Small intestine (tissue), 7 donors: ENCODE data around the gene DCDC2C. TPM values are rescaled to one million over a fixed set of nuclear protein-coding genes. Genes with fewer than 3 reads are reported as not detected.
"Not testable (repeated sequence)": the region's sequence is repeated elsewhere in the genome, so short reads cannot be mapped to it uniquely, and the experiment has no call there.

ENCODE experiments used
- DNase-seq, 2 donors: peaks; one replicate each; pipeline versions ENCODE4 v3.0.0 to v3.0.0-alpha.2; 2013
- FAIRE-seq: peaks from 2 replicates; lab custom pipeline; 2012; peaks lifted over from hg19 to GRCh38; lab: Jason Lieb, UNC
- H3K27ac ChIP-seq, 3 donors: one replicate each; pipeline ENCODE4 v1.5.1; 2013; ENCODE audit warnings: low read length in 2 of 3, mild to moderate bottlenecking in 2 of 3, control low read depth in 1 of 3, inconsistent platforms in 1 of 3, low read depth in 1 of 3, moderate library complexity in 1 of 3
- H3K27me3 ChIP-seq, 3 donors: one replicate each; pipeline ENCODE4 v1.6.1; 2013; ENCODE audit warnings: low read length in 3 of 3, inconsistent platforms in 1 of 3; ENCODE audit not compliant: control insufficient read depth in 3 of 3, insufficient read depth in 3 of 3
- H3K36me3 ChIP-seq, 3 donors: one replicate each; pipeline ENCODE4 v1.6.1; 2013; ENCODE audit warnings: low read length in 3 of 3, inconsistent platforms in 1 of 3, low read depth in 1 of 3, mild to moderate bottlenecking in 1 of 3, moderate library complexity in 1 of 3; ENCODE audit not compliant: control insufficient read depth in 3 of 3, insufficient read depth in 2 of 3
- H3K4me1 ChIP-seq, 3 donors: one replicate each; pipeline ENCODE4 v1.6.1; 2013; ENCODE audit warnings: low read length in 2 of 3, inconsistent platforms in 1 of 3, low read depth in 1 of 3, mild to moderate bottlenecking in 1 of 3, moderate library complexity in 1 of 3; ENCODE audit not compliant: control insufficient read depth in 3 of 3, insufficient read depth in 2 of 3
- H3K4me3 ChIP-seq, 3 donors: one replicate each; pipeline ENCODE4 v1.5.1; 2013; ENCODE audit warnings: low read length in 3 of 3, control low read depth in 1 of 3, inconsistent platforms in 1 of 3, low read depth in 1 of 3, mild to moderate bottlenecking in 1 of 3, moderate library complexity in 1 of 3
- H3K9me3 ChIP-seq, 2 donors: one replicate each; pipeline ENCODE4 v1.6.1; 2013; ENCODE audit warnings: low read depth in 1 of 2, low read length in 1 of 2; ENCODE audit not compliant: control insufficient read depth in 2 of 2, insufficient read depth in 1 of 2
- WGBS, 3 donors: extraction: QIAGEN DNeasy Blood & Tissue Kit; methylation state at CpG; one replicate each; pipeline ENCODE4 v1.1.7; 2013; 5-methylcytosine and 5-hydroxymethylcytosine counted together
- polyA plus RNA-seq, 4 donors: library from polyadenylated mRNA; stranded (reverse) in 3 of 4; unstranded in 1 of 4; fragments of 200-250 nt in 3 of 4; fragments of 120-200 nt in 1 of 4; gene quantifications; one replicate each; pipeline versions ENCODE4 v1.2.1 to v1.2.3, GENCODE V29; 2013
- donor health status: healthy with polysubstance abuse.
- donor health status: control.
- donor health status: control.
- donor health status: Bipolar disorder and iron deficiency.
- donor health status: healthy.

Gene DCDC2C
- polyA plus RNA-seq, 4 donors, result not detected

- Histone ChIP-seq H3K27me3 (no peaks in the 10 kb centered on the region), H3K4me1 (no peaks in the 10 kb centered on the region), H3K9me3 (no peaks in the 10 kb centered on the region), H3K4me3 (no peak overlapping the region), H3K27ac (no peak overlapping the region), H3K36me3 (no peaks in the 10 kb centered on the region)
- 68 to 81% (median 77%) methylated on average over 10 of the region's 10 CpGs for WGBS, 3 donors
- FAIRE-seq, result no peak
- DNase-seq, result no peak
These were observed 102.8 kb downstream of the DCDC2C start for GRCh38 chr2:3806168-3806567.

- H3K27me3 ChIP-seq, result no peaks in the 10 kb centered on the region
- no peak overlapping the region for H3K4me3 ChIP-seq
- FAIRE-seq, result no peak
- no peaks in the 10 kb centered on the region for H3K9me3 ChIP-seq
- WGBS, 3 donors, result 70 to 94% (median 93%) methylated on average over 7 of the region's 7 CpGs
- H3K4me1 ChIP-seq, result no peaks in the 10 kb centered on the region
- no peaks in the 10 kb centered on the region for H3K36me3 ChIP-seq
- no peak for DNase-seq
- no peak overlapping the region for H3K27ac ChIP-seq
These were observed 103.4 kb downstream of the DCDC2C start for GRCh38 chr2:3806730-3807129.

- Histone ChIP-seq H3K36me3 (no peaks in the 10 kb centered on the region), H3K4me1 (no peaks in the 10 kb centered on the region), H3K27me3 (no peaks in the 10 kb centered on the region), H3K9me3 (no peaks in the 10 kb centered on the region), H3K4me3 (no peak overlapping the region), H3K27ac (no peak overlapping the region)
- WGBS, 3 donors, result 75 to 85% (median 81%) methylated on average over 3 of the region's 3 CpGs
- no peak for FAIRE-seq
- no peak for DNase-seq
These were observed 104.5 kb downstream of the DCDC2C start for GRCh38 chr2:3807853-3808252.

GRCh38 chr2:3814706-3815245 lies 111.4 kb downstream of the DCDC2C start:
- H3K27me3 ChIP-seq, result no peaks in the 10 kb centered on the region
- no peaks in the 10 kb centered on the region for H3K36me3 ChIP-seq
- H3K9me3 ChIP-seq, result peaks cover 0 to 20% of the 10 kb centered on the region in 2 donors
- no peak for FAIRE-seq
- 86 to 95% (median 88%) methylated on average over 7 of the region's 7 CpGs for WGBS, 3 donors
- no peak for DNase-seq
- no peak overlapping the region for H3K4me3 ChIP-seq
- no peak overlapping the region for H3K27ac ChIP-seq
- H3K4me1 ChIP-seq, result no peaks in the 10 kb centered on the region

GRCh38 chr2:3817144-3817543 lies 113.8 kb downstream of the DCDC2C start:
- H3K4me1 ChIP-seq, DNase-seq, H3K36me3 ChIP-seq, H3K4me3 ChIP-seq, H3K27ac ChIP-seq, H3K27me3 ChIP-seq, FAIRE-seq: not testable (repeated sequence)
- peaks cover 0 to 20% of the 10 kb centered on the region in 2 donors for H3K9me3 ChIP-seq
- WGBS, 3 donors, result 74 to 88% (median 87%) methylated on average over 2 of the region's 2 CpGs

- Histone ChIP-seq H3K9me3 (peaks cover 0 to 2% of the 10 kb centered on the region in 2 donors), H3K27ac (no peak overlapping the region), H3K4me1 (no peaks in the 10 kb centered on the region), H3K4me3 (no peak overlapping the region), H3K36me3 (no peaks in the 10 kb centered on the region), H3K27me3 (no peaks in the 10 kb centered on the region)
- 54 to 70% (median 69%) methylated on average over 1 of the region's 1 CpG for WGBS, 3 donors
- DNase-seq, result no peak
- no peak for FAIRE-seq
These were observed 120.4 kb downstream of the DCDC2C start for GRCh38 chr2:3823748-3824147.

- WGBS, 3 donors, result 67 to 70% (median 68%) methylated on average over 6 of the region's 6 CpGs
- FAIRE-seq, result no peak
- Histone ChIP-seq H3K27me3 (no peaks in the 10 kb centered on the region), H3K4me1 (no peaks in the 10 kb centered on the region), H3K36me3 (no peaks in the 10 kb centered on the region), H3K27ac (no peak overlapping the region), H3K4me3 (no peak overlapping the region), H3K9me3 (peaks cover 0 to 2% of the 10 kb centered on the region in 2 donors)
- DNase-seq, result no peak
These were observed 124.5 kb downstream of the DCDC2C start for GRCh38 chr2:3827673-3828575.

- 80 to 90% (median 88%) methylated on average over 6 of the region's 6 CpGs for WGBS, 3 donors
- Histone ChIP-seq H3K4me1 (no peaks in the 10 kb centered on the region), H3K4me3 (no peak overlapping the region), H3K9me3 (no peaks in the 10 kb centered on the region), H3K27ac (no peak overlapping the region), H3K27me3 (no peaks in the 10 kb centered on the region), H3K36me3 (no peaks in the 10 kb centered on the region)
- no peak for FAIRE-seq
- no peak for DNase-seq
These were observed 127.4 kb downstream of the DCDC2C start for GRCh38 chr2:3830796-3831195.
